ENCODE results near the gene MYPN.

The MYPN gene

DNA sequence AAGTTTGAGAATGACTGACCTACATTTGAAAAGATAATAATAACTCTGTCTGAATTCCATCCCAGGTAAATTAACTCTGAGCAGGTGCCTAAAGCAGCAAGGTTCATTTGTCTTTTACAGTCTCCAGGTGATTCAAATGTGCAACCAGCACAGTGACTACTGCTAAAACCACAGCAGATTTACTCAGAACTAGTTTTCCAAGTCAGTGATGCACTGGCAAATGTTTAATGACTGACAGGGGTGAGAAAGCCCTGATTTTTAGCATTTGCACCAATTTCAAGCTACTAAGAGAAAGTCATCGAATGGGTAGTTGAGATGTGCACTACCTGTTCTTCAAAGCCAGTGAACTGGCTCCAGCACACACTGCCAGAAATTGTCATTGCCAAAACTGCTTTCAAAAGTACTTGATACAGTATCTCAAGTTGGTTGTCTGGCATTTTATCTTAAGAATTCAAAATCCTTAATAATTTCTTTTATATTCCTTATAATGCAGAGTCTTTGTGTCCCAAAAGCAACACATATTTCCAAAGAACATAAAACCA, 62.3 kb downstream of the MYPN start:
- Histone ChIP-seq H3K9ac (ENCODE audit: low read length) (no peak overlapping the region), H3K27ac (ENCODE audit: low read depth, low read length) (no peak overlapping the region), H3K9me3 (ENCODE audit: control insufficient read depth, insufficient read depth, low read depth, low read length) (no peaks in the 10 kb centered on the region), H3K4me1 (ENCODE audit: control insufficient read depth, insufficient read depth, low read length) (no peaks in the 10 kb centered on the region), H3K4me3 (ENCODE audit: low read depth, low read length) (no peak overlapping the region), H3K36me3 (ENCODE audit: control insufficient read depth, insufficient read depth, low read length) (no peaks in the 10 kb centered on the region), H3K27me3 (ENCODE audit: control insufficient read depth, insufficient read depth, low read length) (no peaks in the 10 kb centered on the region)

DNA sequence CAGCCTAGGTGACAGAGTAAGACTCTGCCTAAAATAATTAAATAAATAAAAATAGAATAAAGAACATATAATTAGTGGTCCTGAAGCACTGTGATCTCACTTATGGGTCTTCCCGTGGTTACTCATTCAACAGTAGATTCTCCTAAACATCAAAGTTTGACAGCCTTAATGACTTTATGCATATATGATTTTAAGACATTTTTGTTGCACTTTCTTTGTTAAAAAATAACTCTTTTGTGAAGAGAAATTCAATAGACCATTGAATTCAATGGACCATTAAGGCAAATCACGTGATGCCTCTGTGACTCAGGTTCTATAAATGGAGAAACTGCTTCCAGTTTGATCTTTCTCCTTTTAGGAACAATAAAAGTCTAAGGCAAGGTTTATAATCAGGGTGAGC, 63.0 kb downstream of the MYPN start:
- no peaks in the 10 kb centered on the region for H3K27me3 ChIP-seq (ENCODE audit: control insufficient read depth, insufficient read depth, low read length)
- H3K36me3 ChIP-seq (ENCODE audit: control insufficient read depth, insufficient read depth, low read length), result no peaks in the 10 kb centered on the region
- H3K4me3 ChIP-seq (ENCODE audit: low read depth, low read length), result no peak overlapping the region
- H3K27ac ChIP-seq (ENCODE audit: low read depth, low read length), result no peak overlapping the region
- H3K9me3 ChIP-seq (ENCODE audit: control insufficient read depth, insufficient read depth, low read depth, low read length), result no peaks in the 10 kb centered on the region
- no peaks in the 10 kb centered on the region for H3K4me1 ChIP-seq (ENCODE audit: control insufficient read depth, insufficient read depth, low read length)
- H3K9ac ChIP-seq (ENCODE audit: low read length), result no peak overlapping the region

DNA sequence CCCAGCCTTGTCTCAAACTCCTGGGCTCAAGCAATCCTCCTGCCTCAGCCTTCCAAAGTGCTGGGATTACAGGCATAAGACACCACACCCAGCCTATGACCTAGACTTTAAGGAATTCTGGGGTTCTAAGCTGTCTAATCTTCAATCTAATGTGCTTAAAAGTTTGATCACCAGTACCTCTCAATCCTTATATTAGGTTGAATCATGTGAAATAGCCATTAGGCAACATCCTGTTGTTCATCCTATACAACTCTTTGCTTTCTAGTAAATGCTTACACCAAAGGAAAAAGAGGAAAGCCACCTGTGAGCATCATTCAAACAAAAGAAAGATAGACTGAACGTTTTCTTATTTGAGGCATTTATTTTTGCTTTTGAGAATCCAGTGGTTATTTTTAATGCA, 66.7 kb downstream of the MYPN start:
- H3K27me3 ChIP-seq (ENCODE audit: control insufficient read depth, insufficient read depth, low read length), result no peaks in the 10 kb centered on the region
- H3K9me3 ChIP-seq (ENCODE audit: control insufficient read depth, insufficient read depth, low read depth, low read length), result no peaks in the 10 kb centered on the region
- no peaks in the 10 kb centered on the region for H3K4me1 ChIP-seq (ENCODE audit: control insufficient read depth, insufficient read depth, low read length)
- no peak overlapping the region for H3K4me3 ChIP-seq (ENCODE audit: low read depth, low read length)
- H3K36me3 ChIP-seq (ENCODE audit: control insufficient read depth, insufficient read depth, low read length), result no peaks in the 10 kb centered on the region
- H3K9ac ChIP-seq (ENCODE audit: low read length), result no peak overlapping the region
- H3K27ac ChIP-seq (ENCODE audit: low read depth, low read length), result no peak overlapping the region

DNA sequence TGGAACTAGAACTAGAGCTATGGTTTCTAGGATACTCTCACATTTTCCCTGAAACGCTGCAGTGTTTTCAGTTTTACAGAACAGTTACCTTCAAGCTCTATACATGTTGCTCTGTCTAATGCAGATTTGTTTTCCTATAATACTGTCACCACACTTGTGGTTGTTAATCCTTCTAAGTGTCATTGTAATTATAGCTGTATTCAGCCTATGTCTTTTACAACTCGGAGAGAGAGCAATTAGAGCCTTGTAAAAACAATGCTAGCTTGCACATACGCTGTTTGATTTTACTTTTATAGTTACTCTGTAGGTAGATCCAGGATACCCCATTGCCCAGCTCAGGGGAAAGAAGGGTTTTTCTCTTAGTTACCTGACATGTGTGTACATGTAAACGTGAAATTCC, 67.5 kb downstream of the MYPN start:
- no peak overlapping the region for H3K4me3 ChIP-seq (ENCODE audit: low read depth, low read length)
- no peaks in the 10 kb centered on the region for H3K4me1 ChIP-seq (ENCODE audit: control insufficient read depth, insufficient read depth, low read length)
- no peaks in the 10 kb centered on the region for H3K9me3 ChIP-seq (ENCODE audit: control insufficient read depth, insufficient read depth, low read depth, low read length)
- H3K9ac ChIP-seq (ENCODE audit: low read length), result no peak overlapping the region
- no peak overlapping the region for H3K27ac ChIP-seq (ENCODE audit: low read depth, low read length)
- no peaks in the 10 kb centered on the region for H3K27me3 ChIP-seq (ENCODE audit: control insufficient read depth, insufficient read depth, low read length)
- no peaks in the 10 kb centered on the region for H3K36me3 ChIP-seq (ENCODE audit: control insufficient read depth, insufficient read depth, low read length)

DNA sequence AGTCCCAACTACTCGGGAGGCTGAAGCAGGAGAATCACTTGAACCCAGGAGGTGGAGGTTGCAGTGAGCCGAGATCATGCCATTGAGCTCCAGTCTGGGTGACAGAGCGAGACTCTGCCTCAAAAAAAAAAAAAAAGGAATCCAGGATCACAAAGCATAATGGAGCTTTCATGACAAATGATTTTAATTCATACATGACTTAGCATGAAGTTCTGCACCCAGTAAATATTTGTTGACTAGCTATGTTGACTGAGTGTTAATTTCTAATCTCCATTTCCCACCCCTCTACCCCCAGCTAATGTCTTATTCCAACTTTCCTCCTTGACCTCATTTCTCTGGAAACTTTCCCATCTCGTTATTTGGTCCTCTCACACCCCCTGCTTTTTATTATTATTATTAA, 69.3 kb downstream of the MYPN start:
- Histone ChIP-seq H3K27ac (ENCODE audit: low read depth, low read length) (no peak overlapping the region), H3K9ac (ENCODE audit: low read length) (no peak overlapping the region), H3K27me3 (ENCODE audit: control insufficient read depth, insufficient read depth, low read length) (no peaks in the 10 kb centered on the region), H3K4me3 (ENCODE audit: low read depth, low read length) (no peak overlapping the region), H3K9me3 (ENCODE audit: control insufficient read depth, insufficient read depth, low read depth, low read length) (no peaks in the 10 kb centered on the region), H3K36me3 (ENCODE audit: control insufficient read depth, insufficient read depth, low read length) (no peaks in the 10 kb centered on the region), H3K4me1 (ENCODE audit: control insufficient read depth, insufficient read depth, low read length) (no peaks in the 10 kb centered on the region)

DNA sequence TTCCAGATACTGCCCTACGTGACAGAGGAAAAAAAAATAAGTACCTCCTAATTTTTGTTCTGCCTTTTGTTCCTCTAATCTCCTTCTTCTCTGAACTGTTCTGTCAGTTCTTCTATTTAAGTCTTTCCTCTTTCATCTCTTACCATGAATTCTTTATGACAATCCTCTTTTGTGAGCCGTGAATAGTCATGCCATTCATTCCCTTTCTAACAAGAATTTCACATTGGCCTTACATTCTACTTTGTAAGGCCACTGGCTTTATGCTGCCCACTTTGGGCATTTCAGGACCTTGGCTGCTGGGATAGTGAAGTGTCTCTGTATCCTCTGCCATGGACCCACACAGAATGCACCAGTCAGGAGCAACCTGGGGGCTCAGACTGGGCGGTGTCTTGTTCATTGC, 69.7 kb downstream of the MYPN start:
- no peak overlapping the region for H3K4me3 ChIP-seq (ENCODE audit: low read depth, low read length)
- no peak overlapping the region for H3K9ac ChIP-seq (ENCODE audit: low read length)
- H3K4me1 ChIP-seq (ENCODE audit: control insufficient read depth, insufficient read depth, low read length), result no peaks in the 10 kb centered on the region
- H3K9me3 ChIP-seq (ENCODE audit: control insufficient read depth, insufficient read depth, low read depth, low read length), result no peaks in the 10 kb centered on the region
- H3K27ac ChIP-seq (ENCODE audit: low read depth, low read length), result no peak overlapping the region
- no peaks in the 10 kb centered on the region for H3K36me3 ChIP-seq (ENCODE audit: control insufficient read depth, insufficient read depth, low read length)
- no peaks in the 10 kb centered on the region for H3K27me3 ChIP-seq (ENCODE audit: control insufficient read depth, insufficient read depth, low read length)

DNA sequence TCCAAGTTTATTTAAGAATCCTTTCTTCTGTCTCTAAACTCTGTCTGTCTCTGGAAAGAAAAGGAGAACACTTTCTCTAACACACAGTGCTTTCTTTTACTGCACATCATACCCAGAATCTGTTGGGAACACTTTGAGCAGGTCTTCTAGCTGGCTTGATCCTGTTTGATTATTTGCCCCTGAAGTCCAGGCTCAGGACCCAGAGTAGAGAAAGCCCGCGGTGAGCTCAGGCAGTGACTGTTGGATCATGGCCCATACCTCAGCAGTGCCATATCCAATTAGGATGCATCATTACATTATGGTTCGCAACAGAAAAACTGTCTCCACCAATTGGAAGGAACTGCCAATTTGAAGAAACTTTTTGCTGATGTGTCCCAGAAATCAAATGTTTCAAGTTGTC, 71.2 kb downstream of the MYPN start:
- Histone ChIP-seq H3K27ac (ENCODE audit: low read depth, low read length) (no peak overlapping the region), H3K4me1 (ENCODE audit: control insufficient read depth, insufficient read depth, low read length) (no peaks in the 10 kb centered on the region), H3K9me3 (ENCODE audit: control insufficient read depth, insufficient read depth, low read depth, low read length) (no peaks in the 10 kb centered on the region), H3K27me3 (ENCODE audit: control insufficient read depth, insufficient read depth, low read length) (no peaks in the 10 kb centered on the region), H3K4me3 (ENCODE audit: low read depth, low read length) (no peak overlapping the region), H3K36me3 (ENCODE audit: control insufficient read depth, insufficient read depth, low read length) (no peaks in the 10 kb centered on the region), H3K9ac (ENCODE audit: low read length) (no peak overlapping the region)

DNA sequence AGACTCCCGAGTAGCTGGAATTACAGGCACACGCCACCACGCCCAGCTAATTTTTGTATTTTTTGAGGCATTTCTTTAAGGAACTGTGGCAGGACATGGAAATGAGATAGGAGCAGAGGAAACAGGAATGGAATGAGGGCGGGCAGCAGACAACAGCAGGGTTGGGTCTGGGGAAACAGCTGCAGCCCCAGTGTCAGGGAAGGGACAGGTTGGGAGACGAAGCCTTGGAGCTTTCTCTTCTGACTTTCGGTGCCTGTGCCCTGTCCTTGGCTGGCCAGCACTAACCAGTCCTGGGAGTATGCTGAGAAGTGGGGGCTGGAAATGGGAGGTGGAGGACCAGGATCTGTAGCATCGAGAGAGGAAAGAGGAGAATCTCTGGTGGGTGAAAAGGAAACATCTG, 75.3 kb downstream of the MYPN start:
- Histone ChIP-seq H3K36me3 (ENCODE audit: control insufficient read depth, insufficient read depth, low read length) (no peaks in the 10 kb centered on the region), H3K27ac (ENCODE audit: low read depth, low read length) (no peak overlapping the region), H3K4me1 (ENCODE audit: control insufficient read depth, insufficient read depth, low read length) (no peaks in the 10 kb centered on the region), H3K9ac (ENCODE audit: low read length) (no peak overlapping the region), H3K4me3 (ENCODE audit: low read depth, low read length) (no peak overlapping the region), H3K9me3 (ENCODE audit: control insufficient read depth, insufficient read depth, low read depth, low read length) (no peaks in the 10 kb centered on the region), H3K27me3 (ENCODE audit: control insufficient read depth, insufficient read depth, low read length) (no peaks in the 10 kb centered on the region)

DNA sequence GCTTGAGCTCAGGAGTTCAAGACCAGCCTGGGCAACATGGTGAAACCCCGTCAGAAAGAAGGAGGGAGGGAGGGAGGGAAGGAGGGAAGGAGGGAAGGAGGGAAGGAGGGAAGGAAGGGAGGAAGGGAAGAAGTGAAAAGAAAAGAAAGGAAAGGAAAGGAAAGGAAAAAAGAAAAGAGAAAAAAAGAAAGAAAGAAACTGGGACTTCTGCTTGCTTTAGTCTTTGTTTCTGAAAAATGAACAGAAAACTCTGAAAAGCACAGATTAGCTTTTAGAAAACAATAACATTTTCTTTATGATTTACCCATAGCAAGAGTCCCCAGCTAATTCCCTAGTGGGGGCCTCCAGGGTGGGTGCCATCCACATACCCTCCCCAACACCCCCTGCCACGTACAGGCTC, 75.8 kb downstream of the MYPN start:
- no peak overlapping the region for H3K4me3 ChIP-seq (ENCODE audit: low read depth, low read length)

DNA sequence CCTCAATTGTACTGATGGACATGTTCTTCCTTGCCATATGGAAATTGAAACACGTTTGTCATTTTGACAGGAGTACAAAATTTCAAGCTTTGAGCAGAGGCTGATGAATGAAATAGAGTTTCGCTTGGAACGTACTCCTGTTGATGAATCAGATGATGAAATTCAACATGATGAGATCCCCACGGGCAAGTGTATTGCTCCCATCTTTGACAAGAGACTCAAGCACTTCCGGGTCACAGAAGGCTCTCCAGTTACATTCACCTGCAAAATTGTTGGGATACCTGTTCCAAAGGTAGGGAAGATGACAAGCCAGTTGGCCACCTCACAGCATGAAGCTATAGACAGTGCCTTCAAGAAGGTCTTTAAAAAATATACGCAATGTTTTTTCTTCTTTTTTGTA, 79.5 kb downstream of the MYPN start:
- H3K36me3 ChIP-seq (ENCODE audit: control insufficient read depth, insufficient read depth, low read length), result no peaks in the 10 kb centered on the region
- no peak overlapping the region for H3K27ac ChIP-seq (ENCODE audit: low read depth, low read length)
- H3K4me3 ChIP-seq (ENCODE audit: low read depth, low read length), result no peak overlapping the region
- no peak overlapping the region for H3K9ac ChIP-seq (ENCODE audit: low read length)
- H3K4me1 ChIP-seq (ENCODE audit: control insufficient read depth, insufficient read depth, low read length), result no peaks in the 10 kb centered on the region
- H3K27me3 ChIP-seq (ENCODE audit: control insufficient read depth, insufficient read depth, low read length), result no peaks in the 10 kb centered on the region
- H3K9me3 ChIP-seq (ENCODE audit: control insufficient read depth, insufficient read depth, low read depth, low read length), result no peaks in the 10 kb centered on the region

More for the DNA sequence above, 75.8 kb downstream of the MYPN start:
- Histone ChIP-seq H3K27me3 (ENCODE audit: control insufficient read depth, insufficient read depth, low read length) (no peaks in the 10 kb centered on the region), H3K27ac (ENCODE audit: low read depth, low read length) (no peak overlapping the region), H3K9ac (ENCODE audit: low read length) (no peak overlapping the region), H3K4me1 (ENCODE audit: control insufficient read depth, insufficient read depth, low read length) (no peaks in the 10 kb centered on the region), H3K9me3 (ENCODE audit: control insufficient read depth, insufficient read depth, low read depth, low read length) (no peaks in the 10 kb centered on the region), H3K36me3 (ENCODE audit: control insufficient read depth, insufficient read depth, low read length) (no peaks in the 10 kb centered on the region)

DNA sequence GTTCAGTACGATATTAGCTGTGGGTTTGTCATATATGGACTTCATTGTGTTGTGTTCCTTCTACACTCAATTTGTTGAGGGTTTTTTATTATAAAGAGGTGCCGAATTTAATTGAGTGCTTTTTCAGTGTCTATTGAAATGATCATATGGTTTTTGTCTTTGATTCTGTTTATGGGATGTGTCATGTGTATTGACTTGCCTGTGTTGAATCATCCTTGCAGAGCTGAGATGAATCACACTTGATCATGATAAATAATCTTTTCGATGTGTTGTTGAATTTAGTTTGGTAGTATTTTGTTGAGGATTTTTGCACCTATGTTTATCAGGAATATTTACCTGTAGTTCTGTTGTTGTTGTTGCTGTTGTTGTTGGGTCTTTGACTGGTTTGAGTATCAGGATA, 82.8 kb downstream of the MYPN start:
- H3K36me3 ChIP-seq (ENCODE audit: control insufficient read depth, insufficient read depth, low read length), result no peaks in the 10 kb centered on the region
- no peak overlapping the region for H3K27ac ChIP-seq (ENCODE audit: low read depth, low read length)
- H3K4me1 ChIP-seq (ENCODE audit: control insufficient read depth, insufficient read depth, low read length), result no peaks in the 10 kb centered on the region
- H3K9ac ChIP-seq (ENCODE audit: low read length), result no peak overlapping the region
- no peaks in the 10 kb centered on the region for H3K9me3 ChIP-seq (ENCODE audit: control insufficient read depth, insufficient read depth, low read depth, low read length)
- no peak overlapping the region for H3K4me3 ChIP-seq (ENCODE audit: low read depth, low read length)
- no peaks in the 10 kb centered on the region for H3K27me3 ChIP-seq (ENCODE audit: control insufficient read depth, insufficient read depth, low read length)

DNA sequence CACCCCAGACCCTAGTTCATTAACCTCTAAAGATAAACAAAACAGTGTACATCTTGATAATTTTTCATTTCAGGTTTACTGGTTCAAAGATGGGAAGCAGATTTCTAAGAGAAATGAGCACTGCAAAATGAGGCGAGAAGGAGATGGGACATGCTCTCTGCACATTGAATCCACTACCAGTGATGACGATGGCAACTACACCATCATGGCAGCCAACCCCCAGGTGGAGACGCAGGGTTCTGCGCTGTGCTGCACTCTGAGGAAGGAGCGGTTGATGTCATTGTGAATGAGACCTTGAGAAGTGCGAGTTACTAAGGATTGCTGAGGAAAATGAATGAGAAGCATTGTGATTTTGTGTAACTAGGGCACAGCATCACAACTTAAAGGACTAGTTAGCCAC, 85.0 kb downstream of the MYPN start:
- H3K36me3 ChIP-seq (ENCODE audit: control insufficient read depth, insufficient read depth, low read length), result no peaks in the 10 kb centered on the region
- H3K9me3 ChIP-seq (ENCODE audit: control insufficient read depth, insufficient read depth, low read depth, low read length), result no peaks in the 10 kb centered on the region
- H3K27me3 ChIP-seq (ENCODE audit: control insufficient read depth, insufficient read depth, low read length), result no peaks in the 10 kb centered on the region
- no peak overlapping the region for H3K27ac ChIP-seq (ENCODE audit: low read depth, low read length)
- H3K9ac ChIP-seq (ENCODE audit: low read length), result no peak overlapping the region
- no peaks in the 10 kb centered on the region for H3K4me1 ChIP-seq (ENCODE audit: control insufficient read depth, insufficient read depth, low read length)
- H3K4me3 ChIP-seq (ENCODE audit: low read depth, low read length), result no peak overlapping the region

Measured in HUES6 (cell line).